Stimulated activated naive CD8-positive, alpha-beta T cell treated with anti-CD3 and anti-CD28 coated beads, Interleukin-15, Interleukin-2, amounts not matched to agents 100 U/mL and 50 U/mL, for 24 hours (primary cell): ENCODE data around the gene TMEM217.

Experiments used
- ATAC-seq: fragments of 150-1000 bp; cut with Tn5 transposase; one replicate; pipeline ENCODE4 v1.10.0; 2021
- DNase-seq: peaks from one replicate; pipeline ENCODE4 v3.0.0; 2021

The TMEM217 gene

GRCh38 chr6:37243131-37243815, 14.7 kb downstream of the TMEM217 start:
- DNase-seq = no peak

GRCh38 chr6:37242429-37243052, 15.4 kb downstream of the TMEM217 start:
- ATAC-seq = no peak
- DNase-seq = no peak

More at GRCh38 chr6:37243131-37243815, 14.7 kb downstream of the TMEM217 start:
- ATAC-seq = no peak

GRCh38 chr6:37241775-37242428, 16.0 kb downstream of the TMEM217 start:
- ATAC-seq (no peak), DNase-seq (no peak)

GRCh38 chr6:37241131-37241530, 16.8 kb downstream of the TMEM217 start:
- ATAC-seq = no peak

GRCh38 chr6:37239950-37240713, 17.8 kb downstream of the TMEM217 start:
- peak; percentile 97 for ATAC-seq

More at GRCh38 chr6:37241131-37241530, 16.8 kb downstream of the TMEM217 start:
- no peak for DNase-seq

GRCh38 chr6:37239526-37239925, 18.4 kb downstream of the TMEM217 start:
- DNase-seq = no peak
- ATAC-seq = no peak

More at GRCh38 chr6:37239950-37240713, 17.8 kb downstream of the TMEM217 start:
- DNase-seq = peak; percentile 83

GRCh38 chr6:37238381-37238780, 19.6 kb downstream of the TMEM217 start:
- ATAC-seq (no peak), DNase-seq (no peak)

GRCh38 chr6:37237789-37238188, 20.2 kb downstream of the TMEM217 start:
- DNase-seq (no peak), ATAC-seq (no peak)

GRCh38 chr6:37236921-37237320, 21.0 kb downstream of the TMEM217 start:
- no peak for DNase-seq
- ATAC-seq = no peak

GRCh38 chr6:37233541-37233940, 24.4 kb downstream of the TMEM217 start:
- DNase-seq = no peak
- ATAC-seq = no peak

GRCh38 chr6:37232430-37233017, 25.4 kb downstream of the TMEM217 start:
- no peak for ATAC-seq

GRCh38 chr6:37230104-37230503, 27.8 kb downstream of the TMEM217 start:
- ATAC-seq (no peak), DNase-seq (no peak)

More at GRCh38 chr6:37232430-37233017, 25.4 kb downstream of the TMEM217 start:
- DNase-seq = no peak

GRCh38 chr6:37225350-37226169, 32.4 kb downstream of the TMEM217 start:
- DNase-seq (no peak), ATAC-seq (no peak)

GRCh38 chr6:37222992-37223391, 35.0 kb downstream of the TMEM217 start:
- ATAC-seq (no peak), DNase-seq (no peak)

- peak; percentile 98 for ATAC-seq
Observed at GRCh38 chr6:37222125-37222967, 35.6 kb downstream of the TMEM217 start.

GRCh38 chr6:37221585-37222124, 36.3 kb downstream of the TMEM217 start:
- no peak for DNase-seq
- no peak for ATAC-seq

More at GRCh38 chr6:37222125-37222967, 35.6 kb downstream of the TMEM217 start:
- DNase-seq = peak; percentile 78

- ATAC-seq = no peak
- DNase-seq = no peak
Observed at GRCh38 chr6:37218511-37218910, 39.4 kb downstream of the TMEM217 start.

GRCh38 chr6:37218061-37218460, 39.9 kb downstream of the TMEM217 start:
- no peak for DNase-seq
- ATAC-seq = no peak

- DNase-seq (no peak), ATAC-seq (no peak)
Observed at GRCh38 chr6:37212268-37212667, 45.7 kb downstream of the TMEM217 start.
